Nephron progenitor cell (in vitro differentiated cells): ENCODE measurements around the gene SCAANT1.
A peak's percentile ranks its signal among the peaks of the same experiment; 100 is the strongest.

Experiments used
- DNase-seq: peaks from one replicate; pipeline ENCODE4 v3.0.0; 2021
- H3K27ac Mint-ChIP-seq: 2 replicates; pipeline ENCODE4 v1.8.0; 2021; ENCODE audit warnings: mild to moderate bottlenecking, moderate library complexity, mixed read lengths
- H3K27me3 Mint-ChIP-seq: 2 replicates; pipeline ENCODE4 v1.8.0; 2021; ENCODE audit warnings: mild to moderate bottlenecking, low read depth, mixed read lengths; ENCODE audit not compliant: poor library complexity
- H3K36me3 Mint-ChIP-seq: 2 replicates; pipeline ENCODE4 v1.8.0; 2021; ENCODE audit warnings: low read depth, mixed read lengths
- H3K4me1 Mint-ChIP-seq: 2 replicates; pipeline ENCODE4 v1.8.0; 2021; ENCODE audit warnings: mixed read lengths
- H3K4me3 Mint-ChIP-seq: 2 replicates; pipeline ENCODE4 v1.8.0; 2021; ENCODE audit warnings: mild to moderate bottlenecking, moderate library complexity, mixed read lengths
- H3K9me3 Mint-ChIP-seq: 2 replicates; pipeline ENCODE4 v1.8.0; 2021; ENCODE audit warnings: mild to moderate bottlenecking, moderate library complexity, mixed read lengths
- TF ChIP-seq, protein P1 (sequence below): fragments of 200-600 bp; sonication (generic); IDR thresholded peaks from 2 replicates; pipeline ENCODE4 v1.5.0; 2021; ENCODE audit warnings: antibody characterized with exemption

SCAANT1 gene

DNA sequence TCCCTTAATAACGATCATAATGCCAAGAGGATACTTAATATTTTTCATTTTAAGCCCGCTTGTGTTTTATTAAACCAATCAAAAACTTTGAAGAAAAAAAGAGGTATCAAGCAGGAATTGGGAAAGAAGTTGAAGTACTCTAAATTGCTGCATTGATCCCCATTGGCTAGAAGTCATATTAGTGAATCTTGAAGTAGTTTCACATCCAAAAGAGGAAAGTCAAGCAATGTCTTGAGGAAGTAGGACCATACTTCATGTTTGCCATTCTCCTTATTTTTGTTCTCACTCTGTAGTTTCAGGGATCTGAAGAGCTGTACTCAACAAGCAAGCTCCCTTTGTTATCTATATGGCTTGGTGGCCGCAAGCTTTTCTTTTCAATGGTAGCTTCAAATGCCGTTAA is 2.2 kb downstream of the SCAANT1 start:
- no peak overlapping the region for H3K27ac Mint-ChIP-seq
- DNase-seq = no peak
- H3K27me3 Mint-ChIP-seq = no peaks in the 10 kb centered on the region
- no peaks in the 10 kb centered on the region for H3K9me3 Mint-ChIP-seq
- peaks cover 9% of the 10 kb centered on the region for H3K36me3 Mint-ChIP-seq
- peak overlapping the region; percentile 28 for H3K4me3 Mint-ChIP-seq
- TF ChIP-seq, protein P1, sequence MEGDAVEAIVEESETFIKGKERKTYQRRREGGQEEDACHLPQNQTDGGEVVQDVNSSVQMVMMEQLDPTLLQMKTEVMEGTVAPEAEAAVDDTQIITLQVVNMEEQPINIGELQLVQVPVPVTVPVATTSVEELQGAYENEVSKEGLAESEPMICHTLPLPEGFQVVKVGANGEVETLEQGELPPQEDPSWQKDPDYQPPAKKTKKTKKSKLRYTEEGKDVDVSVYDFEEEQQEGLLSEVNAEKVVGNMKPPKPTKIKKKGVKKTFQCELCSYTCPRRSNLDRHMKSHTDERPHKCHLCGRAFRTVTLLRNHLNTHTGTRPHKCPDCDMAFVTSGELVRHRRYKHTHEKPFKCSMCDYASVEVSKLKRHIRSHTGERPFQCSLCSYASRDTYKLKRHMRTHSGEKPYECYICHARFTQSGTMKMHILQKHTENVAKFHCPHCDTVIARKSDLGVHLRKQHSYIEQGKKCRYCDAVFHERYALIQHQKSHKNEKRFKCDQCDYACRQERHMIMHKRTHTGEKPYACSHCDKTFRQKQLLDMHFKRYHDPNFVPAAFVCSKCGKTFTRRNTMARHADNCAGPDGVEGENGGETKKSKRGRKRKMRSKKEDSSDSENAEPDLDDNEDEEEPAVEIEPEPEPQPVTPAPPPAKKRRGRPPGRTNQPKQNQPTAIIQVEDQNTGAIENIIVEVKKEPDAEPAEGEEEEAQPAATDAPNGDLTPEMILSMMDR = no peak
- H3K4me1 Mint-ChIP-seq = peaks cover 28% of the 10 kb centered on the region

DNA sequence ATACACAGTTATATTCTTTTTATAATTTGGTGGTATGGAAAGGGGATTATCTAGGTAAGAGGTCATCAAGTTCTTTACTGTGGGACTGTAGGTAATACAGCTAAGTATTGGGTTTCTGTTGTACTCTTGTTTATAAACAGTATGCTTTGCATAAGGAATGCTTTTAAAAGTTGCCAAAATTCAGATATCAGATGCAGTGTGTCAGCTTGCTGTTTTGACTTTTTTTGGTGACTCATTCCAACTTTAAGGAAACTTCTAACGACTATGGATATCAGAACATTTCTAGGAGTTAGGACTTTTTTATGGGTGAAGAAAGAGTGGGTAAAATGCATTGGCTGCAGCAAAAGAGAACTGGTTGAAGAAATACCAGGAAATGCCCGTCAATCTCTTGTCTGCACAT is 2.8 kb downstream of the SCAANT1 start:
- Mint-ChIP-seq H3K36me3 (peaks cover 8% of the 10 kb centered on the region), H3K4me3 (no peak overlapping the region), H3K9me3 (no peaks in the 10 kb centered on the region), H3K4me1 (peaks cover 28% of the 10 kb centered on the region), H3K27ac (no peak overlapping the region), H3K27me3 (no peaks in the 10 kb centered on the region)
- TF ChIP-seq, protein P1 = no peak
- DNase-seq = no peak

DNA sequence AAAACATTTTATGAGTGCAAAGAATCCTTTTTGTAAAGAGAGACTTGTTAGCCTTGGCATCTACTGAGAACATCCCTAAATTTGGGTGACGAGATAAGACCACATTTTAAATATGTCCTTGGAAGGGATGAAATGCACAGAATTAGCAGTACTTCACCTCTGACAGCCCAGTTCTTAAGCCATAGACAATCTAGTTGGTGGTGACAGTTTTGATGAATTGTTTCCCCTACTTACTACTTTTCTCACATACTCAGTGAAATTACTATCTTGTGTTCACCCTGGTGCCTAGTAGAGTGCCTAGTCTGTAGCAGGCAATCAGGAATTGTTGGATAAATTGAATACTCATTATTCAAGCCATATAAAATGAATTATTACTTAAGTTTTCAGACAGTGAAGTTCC is 3.4 kb downstream of the SCAANT1 start:
- no peak for DNase-seq
- H3K36me3 Mint-ChIP-seq = peaks cover 9% of the 10 kb centered on the region
- no peak overlapping the region for H3K27ac Mint-ChIP-seq
- peaks cover 28% of the 10 kb centered on the region for H3K4me1 Mint-ChIP-seq
- H3K9me3 Mint-ChIP-seq = no peaks in the 10 kb centered on the region
- H3K4me3 Mint-ChIP-seq = no peak overlapping the region
- TF ChIP-seq, protein P1 = no peak
- no peaks in the 10 kb centered on the region for H3K27me3 Mint-ChIP-seq

DNA sequence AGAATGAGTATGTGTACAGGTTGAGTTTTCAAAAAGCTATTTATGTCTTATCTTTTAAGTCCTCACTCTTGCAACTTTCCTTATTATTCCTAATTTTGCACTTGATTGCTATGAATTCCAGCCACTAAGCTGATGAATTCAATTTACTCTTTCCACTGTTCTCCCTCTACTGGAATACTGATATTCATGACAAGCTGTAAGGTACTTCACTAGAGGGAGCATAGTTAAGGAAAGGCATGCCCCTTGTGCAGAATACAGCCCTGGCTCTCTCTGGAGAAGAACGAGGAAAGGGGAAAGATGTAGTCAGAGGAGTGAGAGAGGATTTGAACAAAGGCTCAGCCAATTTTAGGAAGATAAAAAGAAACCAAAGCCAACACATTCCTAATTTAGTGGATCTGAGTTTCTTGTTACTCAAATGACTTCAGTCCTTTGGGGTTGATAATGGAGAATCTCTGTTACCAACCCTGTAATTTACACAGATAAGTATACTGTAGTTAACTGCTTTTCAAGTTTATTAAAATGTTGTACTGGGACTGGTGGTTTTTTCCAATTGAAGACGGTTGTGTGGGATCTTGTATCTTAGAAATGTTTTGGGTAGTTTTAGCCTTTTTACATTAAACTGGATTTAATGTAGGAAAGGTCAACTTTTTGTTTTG is 4.0 kb downstream of the SCAANT1 start:
- no peak overlapping the region for H3K4me3 Mint-ChIP-seq
- peaks cover 10% of the 10 kb centered on the region for H3K36me3 Mint-ChIP-seq
- H3K27me3 Mint-ChIP-seq = no peaks in the 10 kb centered on the region
- DNase-seq = no peak
- TF ChIP-seq, protein P1 = peak; percentile 12
- H3K9me3 Mint-ChIP-seq = no peaks in the 10 kb centered on the region
- H3K4me1 Mint-ChIP-seq = peaks cover 23% of the 10 kb centered on the region
- no peak overlapping the region for H3K27ac Mint-ChIP-seq

DNA sequence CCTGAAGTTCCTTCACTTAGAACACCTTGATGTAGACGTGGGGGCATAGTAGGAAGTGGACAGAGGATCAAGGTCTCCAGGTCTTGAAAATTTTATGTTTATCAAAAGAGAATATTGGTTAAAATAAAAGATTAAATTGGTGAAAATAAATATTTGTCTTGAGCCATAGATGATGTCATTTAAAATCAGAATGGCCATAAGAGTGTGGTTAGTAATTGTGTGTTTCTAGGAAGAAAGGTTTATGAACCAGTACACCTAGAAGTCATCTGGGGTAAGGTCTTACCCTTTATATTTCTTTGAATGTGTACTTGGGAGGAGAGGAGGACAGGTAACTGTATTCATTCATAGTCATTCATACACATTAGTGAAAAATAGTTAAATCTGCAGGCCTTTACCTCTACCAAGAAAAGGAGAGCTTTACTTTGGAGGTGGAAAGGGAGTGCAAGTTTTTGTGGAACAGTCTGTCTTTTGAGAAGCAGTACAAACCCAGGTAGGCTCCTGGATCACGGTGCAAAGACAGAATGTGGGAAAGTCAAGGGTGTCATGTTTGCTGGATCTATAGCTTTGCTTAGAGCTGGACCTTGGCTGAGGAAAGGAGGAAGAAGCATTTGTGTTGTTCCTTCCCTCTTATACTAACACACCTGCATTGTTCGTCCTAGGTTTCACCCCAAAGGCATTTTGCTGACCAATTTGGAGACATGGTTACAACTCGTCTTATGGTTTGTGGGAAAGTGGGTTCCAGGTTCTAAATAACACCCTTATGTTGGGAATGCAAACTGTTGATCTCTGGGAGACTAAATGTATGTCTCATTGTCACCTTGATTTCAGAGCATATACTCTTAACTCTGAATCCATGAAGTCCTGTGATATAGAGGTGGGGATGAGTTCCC is 6.2 kb downstream of the SCAANT1 start:
- Mint-ChIP-seq H3K36me3 (peaks cover 25% of the 10 kb centered on the region), H3K4me3 (no peak overlapping the region), H3K4me1 (peaks cover 12% of the 10 kb centered on the region), H3K27ac (peak overlapping the region; percentile 20), H3K9me3 (no peaks in the 10 kb centered on the region), H3K27me3 (peaks cover 3% of the 10 kb centered on the region)
- no peak for DNase-seq
- TF ChIP-seq, protein P1 = no peak
